H9 (cell line): ENCODE results near the gene CHST15. TPM values are rescaled to one million over a fixed set of nuclear protein-coding genes. Genes with fewer than 3 reads are reported as not detected.

ENCODE experiments used
- DNase-seq: peaks from one replicate; pipeline ENCODE4 v3.0.0-alpha.2; 2017
- H2AFZ ChIP-seq: one replicate; pipeline ENCODE4 v1.6.1; 2013; ENCODE audit warnings: mild to moderate bottlenecking, low read length, control low read depth, moderate library complexity
- H2AK5ac ChIP-seq: 2 replicates; pipeline ENCODE4 v1.6.1; 2013; ENCODE audit warnings: low read length, control low read depth, mixed read lengths; ENCODE audit not compliant: insufficient read length
- H2BK120ac ChIP-seq: one replicate; pipeline ENCODE4 v1.6.1; 2013; ENCODE audit warnings: low read depth, mild to moderate bottlenecking, low read length, control low read depth, inconsistent platforms; ENCODE audit not compliant: poor library complexity, severe bottlenecking
- H2BK12ac ChIP-seq: 2 replicates; pipeline ENCODE4 v1.6.1; 2013; ENCODE audit warnings: low read length, control low read depth, mixed read lengths, low read depth; ENCODE audit not compliant: insufficient read length
- H2BK15ac ChIP-seq: 2 replicates; pipeline ENCODE4 v1.6.1; 2013; ENCODE audit warnings: low read depth, low read length, control low read depth
- H2BK20ac ChIP-seq: one replicate; pipeline ENCODE4 v1.6.1; 2013; ENCODE audit warnings: low read depth, mild to moderate bottlenecking, low read length, control low read depth, inconsistent platforms; ENCODE audit not compliant: poor library complexity, severe bottlenecking
- H2BK5ac ChIP-seq: 2 replicates; pipeline ENCODE4 v1.6.1; 2013; ENCODE audit warnings: low read length, control low read depth, mixed read lengths; ENCODE audit not compliant: insufficient read length
- H3K14ac ChIP-seq: 2 replicates; pipeline ENCODE4 v1.6.1; 2013; ENCODE audit warnings: low read length, control low read depth; ENCODE audit not compliant: insufficient read depth
- H3K18ac ChIP-seq: 2 replicates; pipeline ENCODE4 v1.6.1; 2013; ENCODE audit warnings: low read depth, mild to moderate bottlenecking, mixed read lengths, low read length, control low read depth; ENCODE audit not compliant: insufficient read length
- H3K23ac ChIP-seq: 2 replicates; pipeline ENCODE4 v1.6.1; 2013; ENCODE audit warnings: low read length, control low read depth, mixed read lengths, low read depth; ENCODE audit not compliant: insufficient read length
- H3K23me2 ChIP-seq: 2 replicates; pipeline ENCODE4 v1.6.1; 2013; ENCODE audit warnings: low read depth, mild to moderate bottlenecking, mixed read lengths, low read length, control low read depth; ENCODE audit not compliant: insufficient read length, poor library complexity, severe bottlenecking
- H3K27ac ChIP-seq: 2 replicates; pipeline ENCODE4 v1.5.1; 2013; ENCODE audit warnings: low read length, control low read depth, mixed read lengths, low read depth; ENCODE audit not compliant: insufficient read length
- H3K27me3 ChIP-seq: 2 replicates; pipeline ENCODE4 v1.6.1; 2013; ENCODE audit warnings: low read length, control low read depth, inconsistent platforms; ENCODE audit not compliant: insufficient read depth
- H3K4ac ChIP-seq: 2 replicates; pipeline ENCODE4 v1.6.1; 2013; ENCODE audit warnings: low read depth, mild to moderate bottlenecking, control low read depth, inconsistent platforms, low read length, moderate library complexity
- H3K4me1 ChIP-seq: 2 replicates; pipeline ENCODE4 v1.6.1; 2013; ENCODE audit warnings: low read length, control low read depth, inconsistent platforms; ENCODE audit not compliant: insufficient read depth
- H3K4me2 ChIP-seq: 2 replicates; pipeline ENCODE4 v1.6.1; 2013; ENCODE audit warnings: low read length, control low read depth, mixed read lengths; ENCODE audit not compliant: insufficient read length, insufficient read depth
- H3K56ac ChIP-seq: 2 replicates; pipeline ENCODE4 v1.6.1; 2013; ENCODE audit warnings: low read depth, mild to moderate bottlenecking, mixed read lengths, low read length, control low read depth; ENCODE audit not compliant: insufficient read length
- H3K79me1 ChIP-seq: 2 replicates; pipeline ENCODE4 v1.6.1; 2013; ENCODE audit warnings: low read depth, mild to moderate bottlenecking, moderate library complexity, low read length, control low read depth, inconsistent platforms; ENCODE audit not compliant: insufficient read depth, poor library complexity, severe bottlenecking
- H3K79me2 ChIP-seq: 2 replicates; pipeline ENCODE4 v1.6.1; 2013; ENCODE audit warnings: low read length, control low read depth, inconsistent platforms; ENCODE audit not compliant: insufficient read depth
- H3K9ac ChIP-seq: 2 replicates; pipeline ENCODE4 v1.6.1; 2013; ENCODE audit warnings: low read length, control low read depth, mixed read lengths; ENCODE audit not compliant: insufficient read length; ENCODE audit errors: extremely low read depth
- H3K9me3 ChIP-seq: one replicate; pipeline ENCODE4 v1.6.1; 2013; ENCODE audit warnings: low read depth, low read length, inconsistent platforms; ENCODE audit not compliant: control insufficient read depth
- H3T11ph ChIP-seq: one replicate; pipeline ENCODE4 v1.6.1; 2013; ENCODE audit warnings: mild to moderate bottlenecking, low read length, control low read depth, inconsistent platforms
- H4K20me1 ChIP-seq: one replicate; pipeline ENCODE4 v1.6.1; 2013; ENCODE audit not compliant: control insufficient read depth, insufficient read length, insufficient read depth
- H4K5ac ChIP-seq: 2 replicates; pipeline ENCODE4 v1.6.1; 2013; ENCODE audit warnings: low read depth, mild to moderate bottlenecking, mixed read lengths, low read length, control low read depth; ENCODE audit not compliant: insufficient read length
- H4K8ac ChIP-seq: replicated peaks from 2 replicates; pipeline ENCODE4 v1.6.1; 2013; ENCODE audit warnings: low read length, control low read depth, mixed read lengths, low read depth; ENCODE audit not compliant: insufficient read length
- H4K91ac ChIP-seq: 2 replicates; pipeline ENCODE4 v1.6.1; 2013; ENCODE audit warnings: low read depth, mild to moderate bottlenecking, moderate library complexity, mixed read lengths, low read length, control low read depth; ENCODE audit not compliant: insufficient read length
- H3K27ac Mint-ChIP-seq, 3 experiments: 2 replicates in 2 of 3; 3 replicates in 1 of 3; pipeline ENCODE4 v1.8.0; 2020 to 2021; ENCODE audit warnings: mixed read lengths in 3 of 3, mild to moderate bottlenecking in 1 of 3, moderate library complexity in 1 of 3
- H3K27me3 Mint-ChIP-seq: 2 replicates; pipeline ENCODE4 v1.8.0; 2021; ENCODE audit warnings: low read depth, mild to moderate bottlenecking, moderate library complexity, mixed read lengths
- H3K36me3 Mint-ChIP-seq, 3 experiments: 2 replicates in 2 of 3; 3 replicates in 1 of 3; pipeline ENCODE4 v1.8.0; 2020 to 2021; ENCODE audit warnings: low read depth in 3 of 3, mixed read lengths in 3 of 3; ENCODE audit not compliant: insufficient read depth in 1 of 3
- H3K4me1 Mint-ChIP-seq, 2 experiments: 2 replicates each; pipeline ENCODE4 v1.8.0; 2020; ENCODE audit warnings: mixed read lengths in 2 of 2
- H3K4me3 Mint-ChIP-seq, 2 experiments: 2 replicates in 1 of 2; 3 replicates in 1 of 2; pipeline ENCODE4 v1.8.0; 2020 to 2021; ENCODE audit warnings: mild to moderate bottlenecking in 2 of 2, mixed read lengths in 2 of 2, moderate library complexity in 1 of 2
- H3K9me3 Mint-ChIP-seq, 2 experiments: 2 replicates in 1 of 2; 3 replicates in 1 of 2; pipeline ENCODE4 v1.8.0; 2020; ENCODE audit warnings: mild to moderate bottlenecking in 2 of 2, mixed read lengths in 2 of 2, moderate library complexity in 1 of 2
- WGBS: extraction: QIAGEN DNeasy Blood & Tissue Kit; methylation state at CpG from one replicate; pipeline ENCODE4 v1.1.7; 2013; ENCODE audit warnings: missing lambda C conversion rate, low lambda C conversion rate, mixed read lengths; ENCODE audit not compliant: insufficient read length; ENCODE audit errors: extremely low coverage; 5-methylcytosine and 5-hydroxymethylcytosine counted together
- total RNA-seq: library from RNA; stranded (reverse); gene quantifications from 2 replicates; pipeline ENCODE4 v1.2.1, GENCODE V29; 2021
- TF ChIP-seq, protein P1 (sequence below): fragments of 200-600 bp; sonication (generic); conservative IDR thresholded peaks from 3 replicates; pipeline ENCODE4 v1.8.0; 2021; ENCODE audit warnings: antibody characterized with exemption, mild to moderate bottlenecking

Gene CHST15
- total RNA-seq, 1 experiment from 2014 or later: 8.7 TPM

DNA sequence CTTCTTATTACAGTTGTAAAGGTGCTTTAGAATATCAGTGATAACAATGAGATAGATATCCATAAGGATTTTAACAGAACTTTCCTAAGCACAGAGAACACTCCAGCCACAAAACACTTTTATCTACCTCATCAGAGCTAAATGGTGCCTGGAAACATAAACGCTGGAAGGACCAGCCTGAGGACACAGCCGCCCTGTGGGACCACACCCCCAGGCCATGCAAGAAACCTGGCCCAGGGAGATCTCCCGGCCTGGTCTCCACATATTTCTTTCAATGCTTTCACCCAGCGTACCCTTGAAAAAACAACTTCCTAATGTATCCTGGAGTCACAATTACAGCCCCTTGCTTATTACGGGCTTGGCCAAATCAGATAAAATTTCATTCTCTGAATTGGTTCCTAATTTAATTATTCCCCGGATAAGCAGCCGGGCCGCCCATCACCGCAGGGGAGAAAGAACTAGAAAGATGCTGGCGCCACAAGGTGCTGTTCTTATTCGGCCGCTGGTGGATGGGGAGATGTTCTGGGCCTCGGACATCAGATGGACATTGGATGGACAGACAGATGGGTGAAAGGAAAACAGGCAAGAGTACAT lies 11.8 kb downstream of the CHST15 start:
- no peak overlapping the region for H3K14ac ChIP-seq
- no peak overlapping the region for H4K91ac ChIP-seq
- H2BK5ac ChIP-seq: no peak overlapping the region
- no CpG with 5 or more reads among the region's 13 CpGs for WGBS
- H2BK15ac ChIP-seq: no peak overlapping the region
- H2AK5ac ChIP-seq: no peak overlapping the region
- H3K79me2 ChIP-seq: no peaks in the 10 kb centered on the region
- Mint-ChIP-seq H3K9me3 (no peaks in the 10 kb centered on the region), H3K4me3 (no peak overlapping the region), H3K36me3 (peaks cover 2 to 9% (median 4%) of the 10 kb centered on the region in 3 experiments; a peak in 4 of 7 replicates), H3K4me1 (peaks cover 13% of the 10 kb centered on the region in 2 experiments), H3K27me3 (peaks cover 1% of the 10 kb centered on the region; the same call in 1 of the 2 replicates), H3K27ac (no peak overlapping the region)
- H2BK12ac ChIP-seq: no peak overlapping the region
- no peaks in the 10 kb centered on the region for H3K27me3 ChIP-seq
- no peak overlapping the region for H3K18ac ChIP-seq
- no peaks in the 10 kb centered on the region for H3K9me3 ChIP-seq
- no peak for DNase-seq
- TF ChIP-seq, protein P1, sequence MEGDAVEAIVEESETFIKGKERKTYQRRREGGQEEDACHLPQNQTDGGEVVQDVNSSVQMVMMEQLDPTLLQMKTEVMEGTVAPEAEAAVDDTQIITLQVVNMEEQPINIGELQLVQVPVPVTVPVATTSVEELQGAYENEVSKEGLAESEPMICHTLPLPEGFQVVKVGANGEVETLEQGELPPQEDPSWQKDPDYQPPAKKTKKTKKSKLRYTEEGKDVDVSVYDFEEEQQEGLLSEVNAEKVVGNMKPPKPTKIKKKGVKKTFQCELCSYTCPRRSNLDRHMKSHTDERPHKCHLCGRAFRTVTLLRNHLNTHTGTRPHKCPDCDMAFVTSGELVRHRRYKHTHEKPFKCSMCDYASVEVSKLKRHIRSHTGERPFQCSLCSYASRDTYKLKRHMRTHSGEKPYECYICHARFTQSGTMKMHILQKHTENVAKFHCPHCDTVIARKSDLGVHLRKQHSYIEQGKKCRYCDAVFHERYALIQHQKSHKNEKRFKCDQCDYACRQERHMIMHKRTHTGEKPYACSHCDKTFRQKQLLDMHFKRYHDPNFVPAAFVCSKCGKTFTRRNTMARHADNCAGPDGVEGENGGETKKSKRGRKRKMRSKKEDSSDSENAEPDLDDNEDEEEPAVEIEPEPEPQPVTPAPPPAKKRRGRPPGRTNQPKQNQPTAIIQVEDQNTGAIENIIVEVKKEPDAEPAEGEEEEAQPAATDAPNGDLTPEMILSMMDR: no peak
- no peaks in the 10 kb centered on the region for H4K20me1 ChIP-seq
- no peak overlapping the region for H3K23ac ChIP-seq
- H2BK20ac ChIP-seq: no peak overlapping the region
- no peak overlapping the region for H3K56ac ChIP-seq
- no peak overlapping the region for H3T11ph ChIP-seq
- no peak overlapping the region for H2AFZ ChIP-seq
- no peaks in the 10 kb centered on the region for H3K4me1 ChIP-seq
- H3K23me2 ChIP-seq: no peaks in the 10 kb centered on the region
- no peak overlapping the region for H4K8ac ChIP-seq
- no peak overlapping the region for H2BK120ac ChIP-seq
- H4K5ac ChIP-seq: no peak overlapping the region
- H3K27ac ChIP-seq: no peak overlapping the region
- H3K9ac ChIP-seq: no peak overlapping the region
- H3K4me2 ChIP-seq: no peak overlapping the region
- H3K79me1 ChIP-seq: no peaks in the 10 kb centered on the region
- no peak overlapping the region for H3K4ac ChIP-seq
